Kasumi-1 (cell line): ENCODE measurements around the gene CLASRP.
A peak's percentile ranks its signal among the peaks of the same experiment; 100 is the strongest.
"Not testable (repeated sequence)": the region's sequence is repeated elsewhere in the genome, so short reads cannot be mapped to it uniquely, and the experiment has no call there.

Experiments used
- DNase-seq, 2 experiments: peaks; one replicate each; lab custom pipeline; 2025; lab: John Stamatoyannopoulos, UW

The CLASRP gene, protein sequence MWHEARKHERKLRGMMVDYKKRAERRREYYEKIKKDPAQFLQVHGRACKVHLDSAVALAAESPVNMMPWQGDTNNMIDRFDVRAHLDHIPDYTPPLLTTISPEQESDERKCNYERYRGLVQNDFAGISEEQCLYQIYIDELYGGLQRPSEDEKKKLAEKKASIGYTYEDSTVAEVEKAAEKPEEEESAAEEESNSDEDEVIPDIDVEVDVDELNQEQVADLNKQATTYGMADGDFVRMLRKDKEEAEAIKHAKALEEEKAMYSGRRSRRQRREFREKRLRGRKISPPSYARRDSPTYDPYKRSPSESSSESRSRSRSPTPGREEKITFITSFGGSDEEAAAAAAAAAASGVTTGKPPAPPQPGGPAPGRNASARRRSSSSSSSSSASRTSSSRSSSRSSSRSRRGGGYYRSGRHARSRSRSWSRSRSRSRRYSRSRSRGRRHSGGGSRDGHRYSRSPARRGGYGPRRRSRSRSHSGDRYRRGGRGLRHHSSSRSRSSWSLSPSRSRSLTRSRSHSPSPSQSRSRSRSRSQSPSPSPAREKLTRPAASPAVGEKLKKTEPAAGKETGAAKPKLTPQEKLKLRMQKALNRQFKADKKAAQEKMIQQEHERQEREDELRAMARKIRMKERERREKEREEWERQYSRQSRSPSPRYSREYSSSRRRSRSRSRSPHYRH

DNA sequence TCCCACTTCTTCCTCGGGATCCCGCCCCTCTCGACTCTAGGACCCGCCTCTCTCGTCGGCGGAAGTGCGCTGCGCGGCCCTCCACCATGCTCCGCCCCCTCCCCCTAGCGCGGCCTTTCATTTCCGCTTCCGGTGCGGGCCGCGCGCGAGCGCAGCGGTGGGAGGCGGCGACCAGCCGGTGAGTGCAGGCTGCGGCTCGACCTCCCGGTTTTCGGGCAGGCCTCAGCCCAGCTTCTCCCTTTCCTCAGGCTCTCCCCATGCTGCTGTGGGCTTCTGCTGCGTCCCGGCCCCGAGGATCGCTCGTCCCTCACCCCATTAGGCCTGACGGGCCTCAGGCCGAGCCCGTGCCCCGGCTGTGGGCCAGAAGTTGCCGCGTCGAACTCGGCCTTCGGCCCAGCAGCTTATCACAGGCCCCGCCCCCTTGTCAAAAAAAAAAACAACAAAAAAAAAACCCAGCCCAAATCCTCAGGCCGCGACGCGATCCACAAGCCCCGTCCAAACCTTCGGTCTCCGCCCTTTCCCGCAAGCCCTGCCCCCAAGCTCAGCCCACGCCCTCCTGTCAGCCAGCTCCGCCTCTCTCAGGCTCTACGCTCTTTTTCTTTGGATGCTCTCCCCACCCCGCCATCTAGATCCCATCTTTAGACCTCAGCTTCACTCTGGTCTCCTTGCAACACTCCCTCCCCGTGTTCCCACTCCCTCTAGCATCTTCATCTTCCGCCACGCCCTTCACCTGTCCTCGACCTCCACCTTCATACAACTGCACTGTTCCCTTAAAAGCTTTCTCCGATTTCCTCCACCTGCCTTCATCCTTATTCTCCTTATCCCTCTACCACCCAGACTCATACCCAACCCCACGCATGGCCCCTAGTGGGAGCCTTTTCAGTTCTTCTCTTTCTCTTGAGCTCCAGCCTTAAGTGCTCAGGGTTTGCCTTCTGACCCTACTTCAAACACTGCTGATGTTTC is at the start of gene CLASRP:
CLASRP (plus strand) TSS at position 115 of the 963 bp plus-strand sequence. CDS start 1,168 bp downstream, outside the sequence.
- DNase-seq, result peak; percentile 89 to 91

DNA sequence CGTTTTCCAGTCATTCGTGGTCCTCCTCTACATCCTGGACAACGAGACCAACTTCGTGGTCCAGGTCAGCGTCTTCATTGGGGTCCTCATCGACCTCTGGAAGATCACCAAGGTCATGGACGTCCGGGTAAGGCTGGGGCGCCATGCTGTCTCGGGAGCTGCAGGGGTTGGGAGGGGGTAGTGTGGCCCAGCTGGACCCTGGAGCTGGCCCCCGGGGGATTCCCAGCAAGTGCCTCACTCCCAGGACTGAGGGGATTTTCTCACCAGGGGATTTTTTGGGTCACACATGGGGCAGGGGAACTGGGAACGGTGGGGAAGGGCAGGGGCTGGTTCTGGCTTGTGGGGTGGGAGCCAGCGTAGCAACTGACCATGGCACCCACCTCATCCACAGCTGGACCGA is 48.4 kb upstream of the CLASRP start:
- no peak for DNase-seq

DNA sequence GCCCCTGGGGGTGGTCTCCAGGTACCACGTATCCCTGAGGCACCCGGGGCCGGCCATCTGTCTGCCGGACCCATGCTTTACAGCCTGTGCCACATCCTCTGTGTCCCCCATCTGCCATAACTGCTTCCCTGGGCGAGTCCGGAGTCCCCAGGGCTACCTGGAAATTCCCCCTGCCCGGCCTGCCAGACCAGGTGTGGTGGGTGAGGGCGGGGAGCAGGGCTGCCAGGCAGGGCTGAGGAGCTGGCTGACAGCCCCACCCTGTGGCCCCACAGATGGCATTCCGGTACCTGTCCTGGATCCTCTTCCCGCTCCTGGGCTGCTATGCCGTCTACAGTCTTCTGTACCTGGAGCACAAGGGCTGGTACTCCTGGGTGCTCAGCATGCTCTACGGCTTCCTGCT is 47.9 kb upstream of the CLASRP start:
- no peak for DNase-seq

DNA sequence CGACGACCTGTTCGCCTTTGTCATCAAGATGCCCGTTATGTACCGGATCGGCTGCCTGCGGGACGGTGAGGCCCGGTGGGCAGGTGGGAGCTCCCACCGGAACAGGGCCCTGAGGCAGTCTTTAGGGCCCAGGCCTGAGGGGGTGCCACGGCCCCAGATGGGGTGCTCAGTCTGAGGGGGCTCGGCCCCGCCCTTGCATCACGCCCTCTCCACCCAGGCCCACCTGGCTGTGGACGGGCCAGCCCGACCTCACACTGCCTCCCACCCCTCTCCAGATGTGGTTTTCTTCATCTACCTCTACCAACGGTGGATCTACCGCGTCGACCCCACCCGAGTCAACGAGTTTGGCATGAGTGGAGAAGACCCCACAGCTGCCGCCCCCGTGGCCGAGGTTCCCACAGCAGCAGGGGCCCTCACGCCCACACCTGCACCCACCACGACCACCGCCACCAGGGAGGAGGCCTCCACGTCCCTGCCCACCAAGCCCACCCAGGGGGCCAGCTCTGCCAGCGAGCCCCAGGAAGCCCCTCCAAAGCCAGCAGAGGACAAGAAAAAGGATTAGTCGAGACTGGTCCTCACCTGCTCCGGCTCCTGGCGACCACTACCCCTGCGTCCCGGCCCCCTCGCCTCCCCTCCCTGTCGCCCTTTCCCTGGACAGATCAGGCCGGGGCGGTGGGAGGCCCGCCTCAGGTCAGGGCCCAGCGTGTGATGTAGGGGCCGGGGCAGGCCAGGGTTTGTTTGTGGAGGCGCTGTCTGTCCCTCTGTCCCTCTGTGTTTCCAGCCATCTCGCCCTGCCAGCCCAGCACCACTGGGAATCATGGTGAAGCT is 46.3 kb upstream of the CLASRP start:
- DNase-seq, result no peak

- no peak for DNase-seq
These were observed 45.3 kb upstream of the CLASRP start for GRCh38 chr19:44993526-44993925.

DNA sequence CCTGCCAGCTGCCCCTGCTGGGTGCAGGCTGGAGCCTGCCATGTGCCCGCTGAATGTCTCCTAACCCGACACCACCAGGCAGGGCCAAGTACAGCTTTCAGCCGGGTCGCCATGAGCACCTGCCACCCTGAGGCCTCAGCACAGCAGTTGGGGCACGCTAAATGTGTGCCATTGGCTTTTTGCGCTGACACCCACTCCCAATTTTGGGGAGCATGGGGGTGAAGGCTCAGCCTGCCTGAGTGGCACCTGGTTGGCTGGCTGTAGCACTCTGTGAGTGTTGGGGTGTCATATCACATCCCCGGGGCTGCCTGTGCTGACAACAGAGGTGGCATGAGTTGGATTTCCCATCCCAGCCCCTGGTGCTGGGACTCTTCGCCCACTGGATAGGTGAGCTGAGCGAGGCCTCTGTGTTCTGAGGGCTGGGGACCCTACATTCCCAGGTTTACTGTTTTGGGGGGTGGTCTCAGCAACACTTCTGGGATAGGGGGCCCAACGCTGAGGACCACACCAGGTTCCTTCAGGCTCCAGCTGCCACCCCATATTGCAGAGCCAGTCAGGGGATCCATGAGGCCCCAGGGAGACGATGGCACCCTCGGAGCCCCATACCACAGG is 44.8 kb upstream of the CLASRP start:
- DNase-seq, result no peak

DNA sequence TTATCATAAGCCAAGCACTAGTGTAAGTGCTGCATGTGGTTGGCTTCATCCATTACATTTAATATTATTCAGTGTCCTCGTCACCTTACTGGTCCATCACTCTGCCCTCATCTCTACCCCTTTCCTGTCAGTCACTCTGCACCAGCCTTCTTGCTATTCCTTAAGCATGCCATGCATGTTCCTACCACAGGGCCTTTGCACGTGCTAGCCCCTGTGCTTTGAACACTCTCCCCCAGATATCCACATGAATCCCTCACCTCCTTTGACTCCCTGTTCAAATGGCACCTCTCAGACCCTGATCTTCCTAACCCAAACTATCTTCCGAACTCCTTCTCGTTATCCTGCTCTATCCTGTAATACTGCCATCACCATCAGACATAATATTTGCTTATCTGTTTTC is 40.8 kb upstream of the CLASRP start:
- DNase-seq, result no peak

GRCh38 chr19:44999131-44999925 is 39.5 kb upstream of the CLASRP start:
- DNase-seq, result not testable (repeated sequence)

GRCh38 chr19:45000665-45001064 is 38.2 kb upstream of the CLASRP start:
- not testable (repeated sequence) for DNase-seq

GRCh38 chr19:45001087-45001739 is 37.6 kb upstream of the CLASRP start, which contains the start of gene RELB:
Gene RELB, plus strand, starts transcription at chr19:45001464. Its CDS starts 116 bp downstream, at chr19:45001580.
- peak; percentile 42 to 47 for DNase-seq

GRCh38 chr19:45003485-45003884 is 35.4 kb upstream of the CLASRP start:
- no peak for DNase-seq

- DNase-seq, result no peak
These were observed 33.1 kb upstream of the CLASRP start for GRCh38 chr19:45005787-45006186.

GRCh38 chr19:45008552-45008951 is 30.3 kb upstream of the CLASRP start:
- no peak for DNase-seq

- DNase-seq, result no peak
These were observed 29.1 kb upstream of the CLASRP start for GRCh38 chr19:45009625-45010255.

- no peak for DNase-seq
These were observed 28.5 kb upstream of the CLASRP start for GRCh38 chr19:45010306-45010705.

DNA sequence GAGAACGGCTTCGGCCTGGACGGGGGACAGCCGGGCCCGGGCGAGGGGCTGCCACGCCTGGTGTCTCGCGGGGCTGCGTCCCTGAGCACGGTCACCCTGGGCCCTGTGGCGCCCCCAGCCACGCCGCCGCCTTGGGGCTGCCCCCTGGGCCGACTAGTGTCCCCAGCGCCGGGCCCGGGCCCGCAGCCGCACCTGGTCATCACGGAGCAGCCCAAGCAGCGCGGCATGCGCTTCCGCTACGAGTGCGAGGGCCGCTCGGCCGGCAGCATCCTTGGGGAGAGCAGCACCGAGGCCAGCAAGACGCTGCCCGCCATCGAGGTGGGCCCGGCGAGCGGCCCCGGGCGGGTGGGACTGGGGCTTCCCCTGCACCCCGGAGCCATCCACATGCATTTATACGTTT is 26.9 kb upstream of the CLASRP start:
- no peak for DNase-seq

DNA sequence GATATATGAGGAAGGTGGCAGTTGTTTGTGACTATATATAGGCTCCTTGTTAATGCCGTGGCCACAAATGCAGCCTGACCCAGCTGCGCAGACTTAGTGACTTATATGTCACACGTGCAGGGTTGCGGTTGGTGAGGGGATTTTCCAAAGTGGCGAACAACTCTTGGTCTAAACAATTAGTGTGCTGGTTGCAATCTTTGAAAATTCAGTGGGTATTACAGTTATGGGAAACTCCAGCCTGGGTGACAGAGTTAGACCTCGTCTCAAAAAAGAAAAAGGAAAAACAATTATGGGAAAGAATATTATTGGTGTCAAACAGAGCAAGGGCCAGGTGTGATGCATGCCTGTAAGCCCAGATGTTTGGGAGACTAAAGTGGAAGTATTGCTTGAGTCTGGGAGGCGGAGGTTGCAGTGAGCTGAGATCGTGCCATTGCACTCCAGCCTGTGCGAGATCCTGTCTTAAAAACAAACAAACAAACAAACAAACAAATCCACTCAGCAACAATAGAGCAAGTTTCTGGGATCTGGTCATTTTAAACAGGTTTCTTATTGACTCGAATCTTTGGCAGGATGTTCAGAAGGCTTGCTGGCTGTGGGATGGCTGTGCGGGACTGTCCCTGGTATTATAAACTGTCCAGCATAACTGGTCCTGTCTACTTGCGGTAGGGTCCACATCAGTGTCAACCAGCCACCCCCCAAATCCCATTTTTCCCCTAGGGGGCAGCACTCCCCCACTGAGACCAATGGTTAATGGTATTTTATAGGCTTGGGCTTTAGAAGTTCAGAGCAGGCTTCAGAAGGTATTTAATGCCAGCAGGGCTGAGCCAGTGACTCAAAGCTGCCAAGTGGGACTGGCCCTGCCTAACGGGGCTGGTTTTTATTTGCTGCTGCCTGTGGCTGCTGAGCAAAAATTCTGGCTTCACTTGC is 22.2 kb upstream of the CLASRP start:
- DNase-seq, result peak; percentile 64 to 82

- DNase-seq, result no peak
These were observed 19.7 kb upstream of the CLASRP start for GRCh38 chr19:45019187-45019586.
